ENCODE data around the gene CHRNB1. TPM values are rescaled to one million over a fixed set of nuclear protein-coding genes. Genes with fewer than 3 reads are reported as not detected.

Gene CHRNB1
- total RNA-seq, 2 donors from 2014 or later, result 6.9 to 10.4 TPM

GRCh38 chr17:7464081-7464480, 19.2 kb downstream of the CHRNB1 start:
- 64% methylated on average over 9 of the region's 9 CpGs for WGBS
- peaks cover 4 to 5% of the 10 kb centered on the region in 2 donors for H3K36me3 ChIP-seq
- no peak for DNase-seq (ENCODE audit: low spot score)

DNA sequence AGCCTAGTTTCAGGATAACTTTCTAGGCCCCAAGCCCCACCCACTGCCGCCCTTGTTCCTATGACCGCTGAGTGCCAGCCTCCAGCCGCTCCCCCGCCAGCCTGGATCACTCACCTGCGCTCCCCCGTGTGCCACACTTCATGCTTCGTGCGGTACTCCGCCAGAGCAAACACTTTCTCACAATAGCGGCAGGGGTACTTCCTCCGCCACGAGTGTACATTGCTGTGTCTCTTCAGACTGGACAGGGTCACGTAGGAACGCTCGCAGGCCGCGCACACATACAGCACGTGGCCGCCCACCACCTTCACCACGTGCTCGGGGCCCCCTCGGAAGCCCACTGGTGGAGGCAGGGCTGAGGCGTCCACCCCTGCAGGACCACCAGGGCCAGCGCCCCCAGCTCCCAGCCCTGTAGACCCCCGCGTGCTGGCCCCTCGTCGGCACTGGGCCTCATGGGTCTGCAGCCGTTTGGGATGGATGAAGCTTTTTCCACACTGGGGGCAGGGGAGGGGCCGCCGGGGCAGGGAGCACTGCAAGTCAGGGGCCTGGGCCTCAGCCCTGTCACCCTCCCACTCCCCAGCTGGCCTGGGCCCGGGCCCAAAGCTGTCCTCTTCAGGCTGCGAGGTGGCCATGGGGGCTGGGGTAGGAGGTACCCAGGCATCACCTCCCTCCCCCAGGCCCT, 20.9 kb downstream of the CHRNB1 start:
- no peaks in the 10 kb centered on the region for H3K27me3 ChIP-seq (replicated peaks; ENCODE audit: insufficient read depth)
- no peaks in the 10 kb centered on the region for H3K9me3 ChIP-seq
- WGBS, result 89% methylated on average over 33 of the region's 33 CpGs
- peak overlapping the region in 1 of 2 donors; percentile 15 for H3K27ac ChIP-seq
- no peak overlapping the region for H3K4me3 ChIP-seq
- H3K4me1 ChIP-seq (replicated peaks), result no peaks in the 10 kb centered on the region
- TF ChIP-seq POLR2AphosphoS5 (IDR thresholded peaks at IDR 0.05) (no peak), POLR2A (IDR thresholded peaks at IDR 0.05) (no peak)
- TF ChIP-seq, protein P1, sequence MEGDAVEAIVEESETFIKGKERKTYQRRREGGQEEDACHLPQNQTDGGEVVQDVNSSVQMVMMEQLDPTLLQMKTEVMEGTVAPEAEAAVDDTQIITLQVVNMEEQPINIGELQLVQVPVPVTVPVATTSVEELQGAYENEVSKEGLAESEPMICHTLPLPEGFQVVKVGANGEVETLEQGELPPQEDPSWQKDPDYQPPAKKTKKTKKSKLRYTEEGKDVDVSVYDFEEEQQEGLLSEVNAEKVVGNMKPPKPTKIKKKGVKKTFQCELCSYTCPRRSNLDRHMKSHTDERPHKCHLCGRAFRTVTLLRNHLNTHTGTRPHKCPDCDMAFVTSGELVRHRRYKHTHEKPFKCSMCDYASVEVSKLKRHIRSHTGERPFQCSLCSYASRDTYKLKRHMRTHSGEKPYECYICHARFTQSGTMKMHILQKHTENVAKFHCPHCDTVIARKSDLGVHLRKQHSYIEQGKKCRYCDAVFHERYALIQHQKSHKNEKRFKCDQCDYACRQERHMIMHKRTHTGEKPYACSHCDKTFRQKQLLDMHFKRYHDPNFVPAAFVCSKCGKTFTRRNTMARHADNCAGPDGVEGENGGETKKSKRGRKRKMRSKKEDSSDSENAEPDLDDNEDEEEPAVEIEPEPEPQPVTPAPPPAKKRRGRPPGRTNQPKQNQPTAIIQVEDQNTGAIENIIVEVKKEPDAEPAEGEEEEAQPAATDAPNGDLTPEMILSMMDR (IDR thresholded peaks at IDR 0.05), result no peak
- DNase-seq (ENCODE audit: low spot score), result no peak
- intact Hi-C loops (cut with DNase I), result no loop called here
- peaks cover 4 to 5% of the 10 kb centered on the region in 2 donors for H3K36me3 ChIP-seq

More at GRCh38 chr17:7464081-7464480, 19.2 kb downstream of the CHRNB1 start:
- no peak overlapping the region for H3K4me3 ChIP-seq
- H3K4me1 ChIP-seq (replicated peaks), result no peaks in the 10 kb centered on the region
- H3K27ac ChIP-seq, result no peak overlapping the region
- TF ChIP-seq, protein P1 (IDR thresholded peaks at IDR 0.05), result no peak
- TF ChIP-seq POLR2AphosphoS5 (IDR thresholded peaks at IDR 0.05), result no peak
- TF ChIP-seq POLR2A (IDR thresholded peaks at IDR 0.05), result no peak
- H3K27me3 ChIP-seq (replicated peaks; ENCODE audit: insufficient read depth), result no peaks in the 10 kb centered on the region
- H3K9me3 ChIP-seq, result no peaks in the 10 kb centered on the region
- intact Hi-C loops (cut with DNase I), result no loop called here

DNA sequence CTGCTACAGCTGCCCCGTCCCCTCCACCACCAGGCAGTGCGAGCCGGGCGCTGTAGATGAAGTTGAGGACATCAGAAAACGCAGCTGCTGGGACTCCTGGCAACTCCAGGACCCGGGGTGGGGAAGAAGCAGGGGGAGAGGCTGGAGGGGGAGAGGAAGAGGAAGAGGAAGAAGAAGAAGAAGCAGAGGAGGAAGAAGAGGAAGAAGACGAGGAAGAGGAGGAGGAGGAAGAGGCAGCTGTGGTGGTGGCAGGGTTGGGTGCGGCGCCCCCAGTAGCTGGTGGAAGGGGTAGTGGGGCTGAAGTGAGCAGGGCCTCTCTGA, 21.4 kb downstream of the CHRNB1 start:
- peak overlapping the region; percentile 10 to 15 for H3K27ac ChIP-seq
- H3K27me3 ChIP-seq (replicated peaks; ENCODE audit: insufficient read depth), result no peaks in the 10 kb centered on the region
- no peak for TF ChIP-seq POLR2AphosphoS5 (IDR thresholded peaks at IDR 0.05)
- TF ChIP-seq POLR2A (IDR thresholded peaks at IDR 0.05), result no peak
- TF ChIP-seq, protein P1 (IDR thresholded peaks at IDR 0.05), result no peak
- no peaks in the 10 kb centered on the region for H3K4me1 ChIP-seq (replicated peaks)
- H3K4me3 ChIP-seq, result no peak overlapping the region
- intact Hi-C loops (cut with DNase I), result no loop called here
- no peak for DNase-seq (ENCODE audit: low spot score)
- WGBS, result 77% methylated on average over 9 of the region's 9 CpGs
- peaks cover 4 to 5% of the 10 kb centered on the region in 2 donors for H3K36me3 ChIP-seq
- H3K9me3 ChIP-seq, result no peaks in the 10 kb centered on the region

DNA sequence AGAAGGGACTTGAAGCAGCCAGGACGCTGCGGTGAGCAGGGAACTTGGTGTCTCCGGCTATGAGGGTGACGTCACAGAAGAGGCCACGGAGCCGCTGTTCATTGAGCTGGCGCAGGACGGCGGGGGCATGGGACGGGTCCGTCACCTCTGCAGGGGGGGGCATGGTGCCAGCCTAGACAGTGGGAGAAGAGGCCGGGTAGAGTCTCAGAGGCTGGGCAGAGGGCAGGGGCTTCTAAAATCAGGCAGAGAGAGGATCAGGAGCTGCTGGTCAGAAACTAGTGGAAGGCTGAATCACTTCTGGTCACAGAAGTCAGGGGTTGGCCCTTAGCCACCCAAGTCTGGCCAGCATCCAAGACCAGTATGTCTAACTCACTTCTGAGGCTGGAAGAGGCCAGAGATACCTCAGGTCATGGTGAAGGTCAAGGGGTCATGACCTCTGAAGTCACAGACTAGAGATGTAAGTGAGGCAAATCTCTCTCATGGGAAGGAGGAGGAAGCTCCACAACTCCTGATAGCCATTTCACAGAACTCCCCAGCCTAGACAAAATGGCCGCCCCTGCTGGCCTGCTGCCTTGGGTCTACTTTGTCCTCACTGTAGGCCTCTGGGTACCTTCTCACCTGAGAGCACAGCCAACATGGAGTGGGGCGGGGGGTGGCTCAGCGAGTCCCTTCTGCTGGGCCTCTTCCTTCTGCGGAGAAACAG, 21.9 kb downstream of the CHRNB1 start:
- H3K4me3 ChIP-seq, result no peak overlapping the region
- no peak for DNase-seq (ENCODE audit: low spot score)
- WGBS, result 77% methylated on average over 16 of the region's 16 CpGs
- intact Hi-C loops (cut with DNase I), result no loop called here
- peaks cover 4 to 5% of the 10 kb centered on the region in 2 donors for H3K36me3 ChIP-seq
- no peaks in the 10 kb centered on the region for H3K9me3 ChIP-seq
- H3K27me3 ChIP-seq (replicated peaks; ENCODE audit: insufficient read depth), result no peaks in the 10 kb centered on the region
- TF ChIP-seq, protein P1 (IDR thresholded peaks at IDR 0.05), result no peak
- no peak for TF ChIP-seq POLR2A (IDR thresholded peaks at IDR 0.05)
- no peak for TF ChIP-seq POLR2AphosphoS5 (IDR thresholded peaks at IDR 0.05)
- H3K4me1 ChIP-seq (replicated peaks), result no peaks in the 10 kb centered on the region
- H3K27ac ChIP-seq, result peak overlapping the region; percentile 10 to 15
